H1 (cell line): ENCODE data around the gene PHF1. TPM values are rescaled to one million over a fixed set of nuclear protein-coding genes. Genes with fewer than 3 reads are reported as not detected.

Source experiments
- CTCF ChIA-PET: fragments of 300-600 bp; sonication (Branson Sonifier 250); formaldehyde crosslinking; loops from one replicate; lab custom pipeline; 2021; ENCODE audit not compliant: partially characterized antibody; lab: Charles Lee
- POLR2A ChIA-PET: fragments of 300-600 bp; sonication (Branson Sonifier 250); formaldehyde crosslinking; loops from one replicate; lab custom pipeline; 2021; ENCODE audit warnings: inconsistent platforms; ENCODE audit not compliant: partially characterized antibody; lab: Charles Lee
- DNase-seq, 2 experiments: peaks; one replicate each; pipeline versions ENCODE4 v3.0.0 to v3.0.0-alpha.2; 2010 to 2022; ENCODE audit warnings: low spot score in 2 of 2, low read depth in 1 of 2, mixed read lengths in 1 of 2
- FAIRE-seq: peaks from 2 replicates; lab custom pipeline; 2011; peaks lifted over from hg19 to GRCh38; lab: Jason Lieb, UNC
- H2AFZ ChIP-seq: 2 replicates; pipeline ENCODE4 v1.8.1; 2012; ENCODE audit warnings: low read length, inconsistent platforms
- H2AK5ac ChIP-seq: 2 replicates; pipeline ENCODE4 v1.6.1; 2013; ENCODE audit warnings: low read depth, low read length
- H2BK120ac ChIP-seq: replicated peaks from 2 replicates; pipeline ENCODE3; 2013; ENCODE audit warnings: low read depth, low read length, inconsistent platforms
- H2BK12ac ChIP-seq: 2 replicates; pipeline ENCODE4 v1.6.1; 2013; ENCODE audit warnings: low read depth, low read length
- H2BK15ac ChIP-seq: 2 replicates; pipeline ENCODE4 v1.6.1; 2013; ENCODE audit warnings: low read length
- H2BK20ac ChIP-seq: 2 replicates; pipeline ENCODE4 v1.6.1; 2013; ENCODE audit warnings: low read length
- H2BK5ac ChIP-seq: 2 replicates; pipeline ENCODE4 v1.6.1; 2013; ENCODE audit warnings: low read depth, low read length
- H3K14ac ChIP-seq: 2 replicates; pipeline ENCODE4 v1.6.1; 2013; ENCODE audit warnings: inconsistent platforms; ENCODE audit not compliant: insufficient read length
- H3K18ac ChIP-seq: 2 replicates; pipeline ENCODE4 v1.6.1; 2013; ENCODE audit warnings: low read length; ENCODE audit errors: extremely low read depth
- H3K23ac ChIP-seq: 2 replicates; pipeline ENCODE4 v1.6.1; 2013; ENCODE audit warnings: inconsistent platforms; ENCODE audit not compliant: insufficient read length
- H3K23me2 ChIP-seq: 2 replicates; pipeline ENCODE4 v1.6.1; 2013; ENCODE audit warnings: low read depth, low read length
- H3K27ac ChIP-seq: 2 replicates; pipeline ENCODE4 v1.6.1; 2011; ENCODE audit warnings: low read depth, low read length, inconsistent platforms
- H3K27me3 ChIP-seq, 4 experiments: replicated peaks in 1 of 4; 1 replicate in 1 of 4; 2 replicates in 3 of 4; pipeline versions ENCODE4 v1.6.1 to v1.8.1; 2011 to 2013; ENCODE audit warnings: low read length in 3 of 4, mild to moderate bottlenecking in 3 of 4, inconsistent platforms in 2 of 4, mixed read lengths in 2 of 4, moderate library complexity in 1 of 4; ENCODE audit not compliant: control insufficient read depth in 3 of 4, insufficient read depth in 3 of 4; ENCODE audit errors: extremely low read depth in 1 of 4
- H3K36me3 ChIP-seq, 4 experiments: 2 replicates each; pipeline versions ENCODE4 v1.6.1 to v1.8.1; 2011 to 2013; ENCODE audit warnings: mild to moderate bottlenecking in 4 of 4, low read length in 3 of 4, moderate library complexity in 2 of 4, control low read depth in 1 of 4, inconsistent platforms in 1 of 4; ENCODE audit not compliant: insufficient read depth in 4 of 4, control insufficient read depth in 2 of 4
- H3K4ac ChIP-seq: replicated peaks from 2 replicates; pipeline ENCODE3; 2013; ENCODE audit warnings: low read length, low read depth, mixed read lengths, inconsistent platforms; ENCODE audit not compliant: insufficient read length
- H3K4me1 ChIP-seq, 4 experiments: replicated peaks in 1 of 4; 1 replicate in 1 of 4; 2 replicates in 3 of 4; pipeline versions ENCODE4 v1.6.1 to v1.8.1; 2011 to 2013; ENCODE audit warnings: low read length in 3 of 4, inconsistent platforms in 2 of 4, mixed read lengths in 1 of 4; ENCODE audit not compliant: insufficient read depth in 4 of 4, control insufficient read depth in 3 of 4
- H3K4me2 ChIP-seq, 2 experiments: 2 replicates each; pipeline versions ENCODE4 v1.6.1 to v1.8.1; 2011 to 2013; ENCODE audit warnings: low read depth in 2 of 2, low read length in 2 of 2, control low read depth in 1 of 2, inconsistent platforms in 1 of 2, mild to moderate bottlenecking in 1 of 2; ENCODE audit not compliant: insufficient read depth in 1 of 2
- H3K4me3 ChIP-seq, 4 experiments: fragments of 200-600, 300-600 bp in 1 of 4; sonication (generic), shearing (Covaris generic), sonication (Bioruptor Twin) in 1 of 4; 2 replicates each; pipeline versions ENCODE4 v1.5.1 to v1.8.1; 2011 to 2016; ENCODE audit warnings: low read length in 4 of 4, low read depth in 3 of 4, control low read depth in 2 of 4, inconsistent platforms in 2 of 4, mild to moderate bottlenecking in 2 of 4, mixed read lengths in 1 of 4, moderate library complexity in 1 of 4; ENCODE audit not compliant: insufficient read depth in 2 of 4; ENCODE audit errors: extremely low read depth in 1 of 4
- H3K56ac ChIP-seq: replicated peaks from 2 replicates; pipeline ENCODE3; 2013; ENCODE audit warnings: low read depth, mild to moderate bottlenecking, mixed read lengths, low read length, inconsistent platforms; ENCODE audit not compliant: insufficient read length
- H3K79me1 ChIP-seq: 2 replicates; pipeline ENCODE4 v1.6.1; 2013; ENCODE audit warnings: low read depth, low read length, control low read depth
- H3K79me2 ChIP-seq, 2 experiments: 2 replicates each; pipeline versions ENCODE4 v1.6.1 to v1.8.1; 2012 to 2013; ENCODE audit warnings: low read length in 2 of 2, mild to moderate bottlenecking in 2 of 2, inconsistent platforms in 1 of 2; ENCODE audit not compliant: insufficient read depth in 2 of 2, control insufficient read depth in 1 of 2
- H3K9ac ChIP-seq, 4 experiments: replicated peaks in 1 of 4; 1 replicate in 1 of 4; 2 replicates in 3 of 4; pipeline versions ENCODE4 v1.6.1 to v1.8.1; 2011 to 2013; ENCODE audit warnings: low read depth in 3 of 4, low read length in 3 of 4, control low read depth in 2 of 4, mild to moderate bottlenecking in 2 of 4, moderate library complexity in 2 of 4, inconsistent platforms in 1 of 4; ENCODE audit errors: extremely low read depth in 1 of 4
- H3K9me3 ChIP-seq, 2 experiments: 2 replicates each; pipeline versions ENCODE4 v1.6.1 to v1.8.1; 2012 to 2013; ENCODE audit warnings: mild to moderate bottlenecking in 2 of 2, moderate library complexity in 2 of 2, control low read depth in 1 of 2, inconsistent platforms in 1 of 2, low read depth in 1 of 2, low read length in 1 of 2, mixed read lengths in 1 of 2; ENCODE audit not compliant: insufficient read depth in 2 of 2
- H4K20me1 ChIP-seq, 2 experiments: replicated peaks in 1 of 2; 2 replicates each; pipeline versions ENCODE3 to v1.8.1; 2011 to 2013; ENCODE audit warnings: inconsistent platforms in 2 of 2, low read length in 2 of 2, mild to moderate bottlenecking in 1 of 2; ENCODE audit not compliant: insufficient read depth in 2 of 2, control insufficient read depth in 1 of 2
- H4K5ac ChIP-seq: 2 replicates; pipeline ENCODE4 v1.6.1; 2013; ENCODE audit warnings: low read length, low read depth, mixed read lengths, inconsistent platforms; ENCODE audit not compliant: insufficient read length
- H4K8ac ChIP-seq: 2 replicates; pipeline ENCODE4 v1.8.0; 2013; ENCODE audit warnings: mild to moderate bottlenecking, moderate library complexity, low read length, inconsistent platforms; ENCODE audit not compliant: insufficient read depth; ENCODE audit errors: extremely low read depth
- H4K91ac ChIP-seq: replicated peaks from 2 replicates; pipeline ENCODE3; 2013; ENCODE audit warnings: low read length, mixed read lengths, inconsistent platforms; ENCODE audit not compliant: insufficient read length
- CTBP2 ChIP-seq: IDR thresholded peaks from 2 replicates; pipeline ENCODE4 v1.7.0; 2011; ENCODE audit warnings: borderline replicate concordance, mild to moderate bottlenecking, moderate library complexity, mixed read lengths, low read length; ENCODE audit not compliant: insufficient read depth, insufficient read length
- KDM1A ChIP-seq: fragments of 200-600, 300-600 bp; sonication (generic); IDR thresholded peaks from 2 replicates; pipeline ENCODE4 v1.7.1; 2016; ENCODE audit warnings: mild to moderate bottlenecking, low read length, borderline replicate concordance
- RAD21 ChIP-seq, 2 experiments: IDR thresholded peaks in 1 of 2; conservative IDR thresholded peaks in 1 of 2; 2 replicates each; pipeline ENCODE4 v1.6.1; 2011; ENCODE audit warnings: low read depth in 2 of 2, low read length in 2 of 2, improper control_type of control experiment in 1 of 2, inconsistent platforms in 1 of 2, mild to moderate bottlenecking in 1 of 2, moderate library complexity in 1 of 2
- SP2 ChIP-seq: IDR thresholded peaks from 2 replicates; pipeline ENCODE4 v1.6.1; 2012; ENCODE audit warnings: mild to moderate bottlenecking, low read length, inconsistent platforms
- WGBS, 2 experiments: shearing (Covaris generic) in 1 of 2; methylation state at CpG; one replicate each; pipeline versions ENCODE4 v1.1.6 to v1.1.7; 2013 to 2015; ENCODE audit warnings: low lambda C conversion rate in 2 of 2, mixed read lengths in 2 of 2, inconsistent platforms in 1 of 2, low coverage in 1 of 2, missing lambda C conversion rate in 1 of 2; ENCODE audit not compliant: insufficient replicate concordance in 2 of 2, insufficient coverage in 1 of 2, insufficient read length in 1 of 2; ENCODE audit errors: extremely low coverage in 1 of 2, missing lambda C conversion rate in 1 of 2; 5-methylcytosine and 5-hydroxymethylcytosine counted together
- polyA plus RNA-seq, 7 experiments: library from polyadenylated mRNA; depleted of rRNA in 3 of 7; stranded (reverse) in 5 of 7; unstranded in 2 of 7; fragments of >200 nt in 5 of 7; fragments of 200-250 nt in 2 of 7; gene quantifications; 1 replicate in 5 of 7; 2 replicates in 1 of 7; 4 replicates in 1 of 7; pipeline versions ENCODE4 v1.2.1 to v1.2.3, GENCODE V29; 2011 to 2013; ENCODE audit warnings: missing spikeins in 2 of 7, mixed read lengths in 2 of 7
- total RNA-seq: library from RNA; stranded (reverse); fragmentation: NEBNext Ultra II Directional; extraction: Animal tissue kit (Norgen Biotek cat#: 25700); gene quantifications from 2 replicates; pipeline ENCODE4 v1.2.1, GENCODE V29; 2021

The PHF1 gene
- total and polyA plus RNA-seq, 2 of the 8 experiments (the other 6 are each of a cell fraction or from before 2014, with no cell fraction given): 47.3 to 78.6 TPM

- H4K20me1 ChIP-seq: no peaks in the 10 kb centered on the region
- no peak overlapping the region for H3K14ac ChIP-seq
- H2BK5ac ChIP-seq: no peak overlapping the region
- ChIA-PET CTCF (interaction anchor here (0.5 to 2.4 kb wide), 10 partner anchors 9 to 233 kb away, joined by 3 to 14 read pairs (median 4); partner anchors contain the start of gene SYNGAP1), POLR2A (interaction anchor here (0.6 to 1.1 kb wide), 5 partner anchors 9 to 1603 kb away, joined by 3 read pairs; no protein-coding TSS in a partner anchor)
- no peak overlapping the region for H4K8ac ChIP-seq
- H3K56ac ChIP-seq: no peak overlapping the region
- H2BK120ac ChIP-seq: no peak overlapping the region
- FAIRE-seq (no peak), DNase-seq (no peak)
- H4K91ac ChIP-seq: no peak overlapping the region
- H3K4me3 ChIP-seq: no peak overlapping the region
- H3K23me2 ChIP-seq: no peaks in the 10 kb centered on the region
- peaks cover 1 to 11% (median 8%) of the 10 kb centered on the region in 4 experiments; a peak in 6 of 7 replicates for H3K4me1 ChIP-seq
- H2AK5ac ChIP-seq: no peak overlapping the region
- H3K79me2 ChIP-seq: no peaks in the 10 kb centered on the region
- H3K23ac ChIP-seq: no peak overlapping the region
- H4K5ac ChIP-seq: no peak overlapping the region
- no peaks in the 10 kb centered on the region for H3K9me3 ChIP-seq
- H3K9ac ChIP-seq: no peak overlapping the region
- TF ChIP-seq KDM1A (no peak), RAD21 (IDR thresholded peaks at IDR 0.05 in 1 of 2, conservative IDR thresholded peaks at IDR 0.05 in 1 of 2; ENCODE audit: low read depth in 2 of 2, low read length in 2 of 2) (no peak), SP2 (no peak), CTBP2 (no peak)
- TF ChIP-seq, all 59 proteins: peak for 0
- Histone ChIP-seq H3K36me3 (no peaks in the 10 kb centered on the region), H3K4me2 (no peak overlapping the region), H2BK15ac (no peak overlapping the region), H2AFZ (no peak overlapping the region), H3K79me1 (no peaks in the 10 kb centered on the region), H3K18ac (no peak overlapping the region), H3K27ac (no peak overlapping the region), H2BK12ac (no peak overlapping the region), H2BK20ac (no peak overlapping the region), H3K4ac (no peak overlapping the region), H3K27me3 (no peaks in the 10 kb centered on the region)
- WGBS, 2 experiments: 87% methylated on average over 8 of the region's 8 CpGs; no CpG with 5 or more reads in 1 of the 2 experiments
Measured at GRCh38 chr6:33373960-33374910, 36.6 kb upstream of the PHF1 start.
